Neural cell (in vitro differentiated cells): ENCODE data around the gene RFC5. TPM values are rescaled to one million over a fixed set of nuclear protein-coding genes. Genes with fewer than 3 reads are reported as not detected.

Experiments used
- H2AFZ ChIP-seq: fragments of 200-600, 300-800 bp; sonication (generic), shearing (Covaris generic); 2 replicates; pipeline ENCODE4 v1.6.0; 2014; ENCODE audit warnings: low read depth, mild to moderate bottlenecking, antibody characterized with exemption, low read length, moderate library complexity
- H3F3A ChIP-seq: fragments of 200-600 bp; shearing (Covaris generic); 2 replicates; pipeline ENCODE4 v1.6.1; 2016; ENCODE audit warnings: mild to moderate bottlenecking, moderate library complexity, mixed read lengths, antibody characterized with exemption, low read length; ENCODE audit not compliant: insufficient read depth, poor library complexity, severe bottlenecking
- H3K27ac ChIP-seq: fragments of 200-600, 300-800 bp; sonication (generic), shearing (Covaris generic); 2 replicates; pipeline ENCODE4 v1.5.1; 2014; ENCODE audit warnings: mild to moderate bottlenecking, low read length, moderate library complexity
- H3K27me3 ChIP-seq: fragments of 300-800, 200-600 bp; sonication (generic), shearing (Covaris generic); 2 replicates; pipeline ENCODE4 v1.6.0; 2014; ENCODE audit warnings: mild to moderate bottlenecking, low read depth, low read length, moderate library complexity; ENCODE audit not compliant: insufficient read depth
- H3K36me3 ChIP-seq: fragments of 300-800, 200-600 bp; sonication (generic), shearing (Covaris generic); 2 replicates; pipeline ENCODE4 v1.5.1; 2014; ENCODE audit warnings: mild to moderate bottlenecking, antibody characterized with exemption, low read length, moderate library complexity; ENCODE audit not compliant: insufficient read depth
- H3K4me2 ChIP-seq: fragments of 300-800, 200-600 bp; sonication (generic), shearing (Covaris generic); 2 replicates; pipeline ENCODE4 v1.6.0; 2014; ENCODE audit warnings: mild to moderate bottlenecking, low read length
- H3K4me3 ChIP-seq: fragments of 300-800, 200-600 bp; sonication (generic), shearing (Covaris generic); 2 replicates; pipeline ENCODE4 v1.5.1; 2014; ENCODE audit warnings: mild to moderate bottlenecking, low read length, moderate library complexity
- H3K79me2 ChIP-seq: fragments of 200-600 bp; shearing (Covaris generic); replicated peaks from 2 replicates; pipeline ENCODE4 v1.6.0; 2014; ENCODE audit warnings: mild to moderate bottlenecking, low read length, moderate library complexity; ENCODE audit not compliant: insufficient read depth
- H3K9ac ChIP-seq: fragments of 300-800, 200-600 bp; sonication (generic), shearing (Covaris generic); 2 replicates; pipeline ENCODE4 v1.6.1; 2016; ENCODE audit warnings: mild to moderate bottlenecking, low read length, mixed read lengths
- H3K9me2 ChIP-seq: fragments of 200-600 bp; shearing (Covaris generic); 2 replicates; pipeline ENCODE4 v1.6.1; 2016; ENCODE audit warnings: mild to moderate bottlenecking, low read length, mixed read lengths; ENCODE audit not compliant: insufficient read depth
- H3K9me3 ChIP-seq: fragments of 200-600, 300-800 bp; sonication (generic), shearing (Covaris generic); 2 replicates; pipeline ENCODE4 v1.6.1; 2016; ENCODE audit warnings: mild to moderate bottlenecking, mixed run types, low read length, moderate library complexity, mixed read lengths
- H4K20me1 ChIP-seq: fragments of 200-600 bp; shearing (Covaris generic); 2 replicates; pipeline ENCODE4 v1.6.1; 2016; ENCODE audit warnings: mild to moderate bottlenecking, mixed run types; ENCODE audit not compliant: insufficient read depth
- CTCF ChIP-seq: fragments of 450-650 bp; IDR thresholded peaks from 2 replicates; pipeline ENCODE4 v1.5.1; 2014; ENCODE audit warnings: antibody characterized with exemption, mild to moderate bottlenecking, moderate library complexity; ENCODE audit not compliant: poor library complexity, severe bottlenecking
- EP300 ChIP-seq: fragments of 450-650 bp; conservative IDR thresholded peaks from 2 replicates; pipeline ENCODE4 v1.6.1; 2014; ENCODE audit warnings: antibody characterized with exemption, mild to moderate bottlenecking, moderate library complexity; ENCODE audit not compliant: poor library complexity, severe bottlenecking
- EZH2 ChIP-seq: fragments of 200-600, 300-800 bp; shearing (Covaris generic), sonication (generic); IDR thresholded peaks from 2 replicates; pipeline ENCODE4 v1.6.1; 2014; ENCODE audit warnings: antibody characterized with exemption, low read length, borderline replicate concordance, mild to moderate bottlenecking; ENCODE audit not compliant: insufficient read depth, poor library complexity, severe bottlenecking
- MXI1 ChIP-seq: fragments of 450-650 bp; conservative IDR thresholded peaks from 2 replicates; pipeline ENCODE4 v1.6.1; 2014; ENCODE audit warnings: antibody characterized with exemption, mild to moderate bottlenecking; ENCODE audit not compliant: poor library complexity, severe bottlenecking
- POLR2AphosphoS5 ChIP-seq: IDR thresholded peaks from 2 replicates; pipeline ENCODE4 v1.6.1; 2012
- RAD21 ChIP-seq: fragments of 450-650 bp; conservative IDR thresholded peaks from 2 replicates; pipeline ENCODE4 v1.6.1; 2014; ENCODE audit warnings: antibody characterized with exemption, mild to moderate bottlenecking, moderate library complexity
- REST ChIP-seq: IDR thresholded peaks from 2 replicates; pipeline ENCODE4 v1.6.1; 2012; ENCODE audit warnings: borderline replicate concordance
- SMC3 ChIP-seq: fragments of 450-650 bp; conservative IDR thresholded peaks from 2 replicates; pipeline ENCODE4 v1.6.1; 2014; ENCODE audit warnings: antibody characterized with exemption, mild to moderate bottlenecking, moderate library complexity; ENCODE audit not compliant: poor library complexity
- TAF1 ChIP-seq: IDR thresholded peaks from 2 replicates; pipeline ENCODE4 v1.6.1; 2012; ENCODE audit warnings: low read depth
- polyA plus RNA-seq: library from polyadenylated mRNA; depleted of rRNA; stranded (reverse); fragments of >200 nt; gene quantifications from 2 replicates; pipeline ENCODE4 v1.2.3, GENCODE V29; 2014

RFC5 gene
- polyA plus RNA-seq, 1 donor from 2014 or later: 39.4 TPM

GRCh38 chr12:118032188-118032587, 15.7 kb downstream of the RFC5 start:
- H3F3A ChIP-seq: no peaks in the 10 kb centered on the region
- H3K4me3 ChIP-seq: no peak overlapping the region
- TF ChIP-seq CTCF: no peak
- TF ChIP-seq SMC3: no peak
- no peak for TF ChIP-seq MXI1
- TF ChIP-seq EP300: no peak
- TF ChIP-seq REST: no peak
- no peak for TF ChIP-seq TAF1
- TF ChIP-seq EZH2: no peak
- no peak overlapping the region for H2AFZ ChIP-seq
- no peaks in the 10 kb centered on the region for H3K27me3 ChIP-seq
- no peaks in the 10 kb centered on the region for H4K20me1 ChIP-seq
- no peak overlapping the region for H3K27ac ChIP-seq
- H3K36me3 ChIP-seq: peaks cover 6% of the 10 kb centered on the region
- no peaks in the 10 kb centered on the region for H3K9me2 ChIP-seq
- no peaks in the 10 kb centered on the region for H3K9me3 ChIP-seq
- H3K9ac ChIP-seq: no peak overlapping the region
- no peak overlapping the region for H3K4me2 ChIP-seq
- no peaks in the 10 kb centered on the region for H3K79me2 ChIP-seq

DNA sequence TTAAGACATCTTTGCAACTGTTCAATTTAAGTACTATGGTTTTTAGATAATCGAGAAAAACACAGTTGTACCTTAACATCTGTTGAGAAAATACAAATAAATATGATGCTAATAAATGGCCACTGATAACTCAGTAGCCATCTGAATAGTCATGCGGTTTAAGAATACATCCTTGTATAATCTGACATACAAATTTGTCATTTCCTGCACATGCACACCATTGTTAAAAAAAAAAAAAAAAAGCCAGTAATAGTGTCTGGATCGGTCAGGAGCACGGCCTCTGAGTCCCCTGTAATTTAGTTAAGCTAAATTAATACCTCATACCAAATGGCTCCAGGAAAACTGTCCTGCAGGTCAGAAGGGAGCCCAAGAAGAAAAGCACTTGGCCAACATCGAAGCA, 16.8 kb downstream of the RFC5 start:
- Histone ChIP-seq H2AFZ (no peak overlapping the region), H3K9me3 (no peaks in the 10 kb centered on the region), H3F3A (no peaks in the 10 kb centered on the region), H4K20me1 (no peaks in the 10 kb centered on the region), H3K27me3 (no peaks in the 10 kb centered on the region), H3K27ac (no peak overlapping the region), H3K4me3 (no peak overlapping the region), H3K36me3 (peaks cover 6% of the 10 kb centered on the region), H3K79me2 (no peaks in the 10 kb centered on the region), H3K9me2 (no peaks in the 10 kb centered on the region), H3K9ac (no peak overlapping the region), H3K4me2 (no peak overlapping the region)
- TF ChIP-seq POLR2AphosphoS5: no peak
- TF ChIP-seq TAF1: no peak
- no peak for TF ChIP-seq CTCF
- TF ChIP-seq SMC3: no peak
- no peak for TF ChIP-seq RAD21
- TF ChIP-seq EP300: no peak
- no peak for TF ChIP-seq EZH2
- TF ChIP-seq REST: no peak
- no peak for TF ChIP-seq MXI1
